ENCODE results near the gene AGAP3.

DNA sequence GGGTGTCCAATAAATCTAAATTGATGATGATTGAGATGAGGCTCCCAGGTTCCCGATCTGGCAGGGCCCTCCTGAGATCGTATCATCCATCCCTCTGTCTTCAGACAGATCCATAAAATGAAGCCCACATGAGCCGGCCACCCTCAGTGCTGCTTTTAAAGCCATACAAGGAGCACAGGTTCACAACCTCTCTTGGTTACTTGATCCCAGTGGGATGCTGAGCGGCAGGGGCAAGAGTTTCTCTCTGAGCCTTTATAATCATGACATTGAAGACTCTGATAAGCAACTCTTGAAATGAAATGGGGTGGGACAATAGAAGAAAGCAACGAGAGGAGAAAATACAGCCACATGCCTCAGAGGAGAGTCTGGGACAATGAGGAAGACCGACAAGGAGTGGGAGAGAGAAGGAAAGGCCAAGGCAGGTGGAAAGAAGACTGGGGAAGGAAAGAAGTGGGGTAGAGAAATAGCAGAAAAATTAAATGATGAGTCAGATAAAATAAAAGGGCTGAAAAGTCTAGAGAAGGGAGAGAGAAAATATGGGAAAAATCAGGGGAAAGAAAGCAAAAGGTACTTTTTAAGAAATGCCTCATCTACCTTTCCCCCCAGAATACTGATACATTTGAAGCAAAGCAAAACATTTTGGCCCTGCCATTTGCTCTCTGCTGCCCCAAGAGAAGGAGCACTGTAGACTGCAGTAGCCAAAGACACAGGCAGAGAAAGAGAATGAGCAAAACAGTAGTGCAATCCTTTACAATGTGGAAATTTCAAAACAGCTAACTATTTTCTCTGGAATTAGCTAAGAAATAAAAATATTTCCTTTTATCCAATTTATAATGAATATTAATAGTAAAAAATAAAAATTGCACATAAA is 66.6 kb downstream of the AGAP3 start:
- TF ChIP-seq CTCF (optimal IDR thresholded peaks at IDR 0.05 in 1 of 3, IDR thresholded peaks at IDR 0.05 in 1 of 3, conservative IDR thresholded peaks at IDR 0.05 in 1 of 3; ENCODE audit: extremely low read depth in 1 of 3, insufficient read depth in 2 of 3, low read length in 3 of 3) (no peak), EZH2 (IDR thresholded peaks at IDR 0.05; ENCODE audit: low read length) (no peak)
